HepG2 (cell line): ENCODE data around the gene BRAP. TPM values are rescaled to one million over a fixed set of nuclear protein-coding genes. Genes with fewer than 3 reads are reported as not detected.
A peak's percentile ranks its signal among the peaks of the same experiment; 100 is the strongest.

Source experiments
- CENPX ChIP-seq: sonication (generic); formaldehyde crosslinking; IDR thresholded peaks from 2 replicates; pipeline ENCODE4 v1.9.0; 2021; ENCODE audit warnings: mild to moderate bottlenecking, missing genetic modification reagents, moderate library complexity
- ESRRA ChIP-seq: sonication (generic); formaldehyde crosslinking; IDR thresholded peaks from 2 replicates; pipeline ENCODE4 v1.5.1; 2020; ENCODE audit warnings: mild to moderate bottlenecking, low read depth, missing genetic modification reagents
- NRL ChIP-seq: sonication (generic); formaldehyde crosslinking; IDR thresholded peaks from 2 replicates; pipeline ENCODE4 v1.5.0; 2020; ENCODE audit warnings: missing genetic modification reagents, mild to moderate bottlenecking, moderate library complexity, borderline replicate concordance
- SRSF1 ChIP-seq: fragments of 200-400 bp; formaldehyde crosslinking; optimal IDR thresholded peaks from 2 replicates; pipeline ENCODE3; 2017; ENCODE audit warnings: mild to moderate bottlenecking, low read depth, low read length, moderate library complexity
- YY1 ChIP-seq: IDR thresholded peaks from 2 replicates; pipeline ENCODE4 v1.6.1; 2011; ENCODE audit warnings: low read length, low read depth, moderate library complexity, mild to moderate bottlenecking; ENCODE audit not compliant: insufficient read depth, insufficient replicate concordance
- ZBTB3 ChIP-seq: sonication (generic); formaldehyde crosslinking; IDR thresholded peaks from 2 replicates; pipeline ENCODE4 v1.4.0; 2020; ENCODE audit warnings: low read depth, mild to moderate bottlenecking, moderate library complexity, missing genetic modification reagents, borderline replicate concordance
- ZFX ChIP-seq: sonication (generic); formaldehyde crosslinking; IDR thresholded peaks from 2 replicates; pipeline ENCODE4 v1.4.0; 2020; ENCODE audit warnings: mild to moderate bottlenecking, low read depth, missing genetic modification reagents, moderate library complexity
- ZNF317 ChIP-seq: sonication (generic); formaldehyde crosslinking; IDR thresholded peaks from 2 replicates; pipeline ENCODE4 v1.5.0; 2020; ENCODE audit warnings: mild to moderate bottlenecking, missing genetic modification reagents
- ZNF629 ChIP-seq: sonication (generic); formaldehyde crosslinking; conservative IDR thresholded peaks from 2 replicates; pipeline ENCODE4 v1.5.0; 2020; ENCODE audit warnings: missing genetic modification reagents
- ZSCAN31 ChIP-seq: sonication (generic); formaldehyde crosslinking; IDR thresholded peaks from 2 replicates; pipeline ENCODE4 v1.5.0; 2020; ENCODE audit warnings: low read depth, mild to moderate bottlenecking, missing genetic modification reagents
- polyA plus RNA-seq, 8 experiments: library from polyadenylated mRNA; depleted of rRNA in 3 of 8; stranded (reverse) in 7 of 8; unstranded in 1 of 8; fragments of >200 nt; fragmentation: Illumina TruSeq in 4 of 8; extraction: Trizol in 4 of 8; gene quantifications; 2 replicates each; pipeline versions ENCODE4 v1.2.1 to v1.2.3, GENCODE V29; 2011 to 2016; ENCODE audit warnings: low read depth in 4 of 8, missing spikeins in 1 of 8, mixed read lengths in 1 of 8; ENCODE audit not compliant: insufficient read depth in 1 of 8
- total RNA-seq, 5 experiments: library from RNA; depleted of rRNA; stranded (reverse); fragments of >200 nt; fragmentation: Illumina TruSeq; extraction: Trizol; gene quantifications; 2 replicates each; pipeline ENCODE4 v1.2.3, GENCODE V29; 2016; ENCODE audit warnings: low read depth in 1 of 5
- TF ChIP-seq, protein P1 (sequence below): sonication (generic); formaldehyde crosslinking; IDR thresholded peaks from 2 replicates; pipeline ENCODE4 v1.4.0; 2020; ENCODE audit warnings: missing genetic modification reagents, low read depth, mild to moderate bottlenecking, borderline replicate concordance
- TF ChIP-seq, protein P2 (sequence below): sonication (generic); formaldehyde crosslinking; IDR thresholded peaks from 2 replicates; pipeline ENCODE4 v1.8.1; 2022; ENCODE audit warnings: mild to moderate bottlenecking, missing genetic modification reagents
- TF ChIP-seq, protein P3 (sequence below): sonication (generic); formaldehyde crosslinking; IDR thresholded peaks from 2 replicates; pipeline ENCODE4 v1.4.0; 2020; ENCODE audit warnings: missing genetic modification reagents
- TF ChIP-seq, protein P4 (sequence below): sonication (generic); formaldehyde crosslinking; IDR thresholded peaks from 2 replicates; pipeline ENCODE4 v1.5.1; 2020; ENCODE audit warnings: missing genetic modification reagents, mild to moderate bottlenecking, borderline replicate concordance
- TF ChIP-seq, protein P5 (sequence below): sonication (generic); formaldehyde crosslinking; conservative IDR thresholded peaks from 2 replicates; pipeline ENCODE4 v1.8.0; 2022; ENCODE audit warnings: mild to moderate bottlenecking, moderate library complexity, missing genetic modification reagents
- TF ChIP-seq, protein P6 (sequence below): IDR thresholded peaks from 2 replicates; pipeline ENCODE4 v1.4.0; 2020; ENCODE audit warnings: mild to moderate bottlenecking, missing genetic modification reagents

The BRAP gene
- total and polyA plus RNA-seq, 2 of the 13 experiments (the other 11 are each of a cell fraction or from before 2014, with no cell fraction given): 8.1 to 15.4 TPM

DNA sequence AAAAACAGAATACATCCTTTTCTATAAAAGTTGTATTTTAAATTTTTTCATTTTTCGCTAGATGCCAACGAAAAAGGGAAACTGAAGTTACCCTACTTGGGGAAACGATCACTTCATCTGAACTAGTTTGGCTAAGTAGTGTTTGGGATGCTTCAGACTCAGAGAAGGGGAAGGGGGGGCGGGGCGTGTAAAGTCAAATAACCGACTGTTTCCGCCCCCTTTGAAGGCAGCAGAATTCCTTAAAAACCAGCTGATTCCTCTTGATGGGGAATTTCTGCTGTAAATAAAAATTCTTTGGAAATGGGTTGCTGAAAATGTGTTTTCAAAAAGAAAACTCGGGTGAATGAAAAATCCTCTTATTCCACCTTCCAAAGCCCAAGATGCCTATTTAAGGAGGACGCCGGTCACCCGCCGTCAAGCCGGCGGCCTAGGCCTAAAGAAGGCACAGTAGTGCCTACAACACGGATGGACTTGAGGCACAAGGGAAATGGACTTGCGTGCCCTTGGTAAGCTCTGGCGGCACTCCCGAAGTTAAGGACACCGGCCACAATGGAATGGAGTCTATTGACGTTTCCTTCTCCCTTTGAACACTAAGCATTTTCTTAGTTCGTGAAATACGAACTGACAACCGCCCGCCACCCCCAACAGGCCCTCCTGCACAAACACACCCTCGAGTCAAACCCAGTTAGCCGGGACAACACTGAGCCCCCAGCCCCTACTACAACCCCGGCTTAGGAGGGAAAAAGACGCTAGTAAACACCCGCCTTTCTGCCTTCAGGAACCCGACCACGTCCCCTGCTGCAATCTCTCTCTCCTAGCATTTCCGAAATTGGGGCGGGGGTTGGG, 88.5 kb downstream of the BRAP start (continued):
- TF ChIP-seq, protein P1, sequence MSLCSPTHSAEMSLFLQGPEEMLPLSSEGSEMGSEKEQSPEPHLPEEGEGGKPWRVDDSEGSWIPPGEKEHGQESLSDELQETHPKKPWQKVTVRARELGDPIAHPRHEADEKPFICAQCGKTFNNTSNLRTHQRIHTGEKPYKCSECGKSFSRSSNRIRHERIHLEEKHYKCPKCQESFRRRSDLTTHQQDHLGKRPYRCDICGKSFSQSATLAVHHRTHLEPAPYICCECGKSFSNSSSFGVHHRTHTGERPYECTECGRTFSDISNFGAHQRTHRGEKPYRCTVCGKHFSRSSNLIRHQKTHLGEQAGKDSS: no peak
- peak; percentile 68 for TF ChIP-seq ZFX
- TF ChIP-seq, protein P2, sequence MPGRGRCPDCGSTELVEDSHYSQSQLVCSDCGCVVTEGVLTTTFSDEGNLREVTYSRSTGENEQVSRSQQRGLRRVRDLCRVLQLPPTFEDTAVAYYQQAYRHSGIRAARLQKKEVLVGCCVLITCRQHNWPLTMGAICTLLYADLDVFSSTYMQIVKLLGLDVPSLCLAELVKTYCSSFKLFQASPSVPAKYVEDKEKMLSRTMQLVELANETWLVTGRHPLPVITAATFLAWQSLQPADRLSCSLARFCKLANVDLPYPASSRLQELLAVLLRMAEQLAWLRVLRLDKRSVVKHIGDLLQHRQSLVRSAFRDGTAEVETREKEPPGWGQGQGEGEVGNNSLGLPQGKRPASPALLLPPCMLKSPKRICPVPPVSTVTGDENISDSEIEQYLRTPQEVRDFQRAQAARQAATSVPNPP (CRISPR knock-in tag): no peak
- TF ChIP-seq SRSF1: no peak
- no peak for TF ChIP-seq ZBTB3 (CRISPR knock-in tag)
- TF ChIP-seq ESRRA: no peak
- TF ChIP-seq, protein P3, sequence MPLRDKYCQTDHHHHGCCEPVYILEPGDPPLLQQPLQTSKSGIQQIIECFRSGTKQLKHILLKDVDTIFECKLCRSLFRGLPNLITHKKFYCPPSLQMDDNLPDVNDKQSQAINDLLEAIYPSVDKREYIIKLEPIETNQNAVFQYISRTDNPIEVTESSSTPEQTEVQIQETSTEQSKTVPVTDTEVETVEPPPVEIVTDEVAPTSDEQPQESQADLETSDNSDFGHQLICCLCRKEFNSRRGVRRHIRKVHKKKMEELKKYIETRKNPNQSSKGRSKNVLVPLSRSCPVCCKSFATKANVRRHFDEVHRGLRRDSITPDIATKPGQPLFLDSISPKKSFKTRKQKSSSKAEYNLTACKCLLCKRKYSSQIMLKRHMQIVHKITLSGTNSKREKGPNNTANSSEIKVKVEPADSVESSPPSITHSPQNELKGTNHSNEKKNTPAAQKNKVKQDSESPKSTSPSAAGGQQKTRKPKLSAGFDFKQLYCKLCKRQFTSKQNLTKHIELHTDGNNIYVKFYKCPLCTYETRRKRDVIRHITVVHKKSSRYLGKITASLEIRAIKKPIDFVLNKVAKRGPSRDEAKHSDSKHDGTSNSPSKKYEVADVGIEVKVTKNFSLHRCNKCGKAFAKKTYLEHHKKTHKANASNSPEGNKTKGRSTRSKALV: no peak
- TF ChIP-seq ZSCAN31: no peak
- TF ChIP-seq ZNF317 (CRISPR knock-in tag): no peak
- TF ChIP-seq, protein P4, sequence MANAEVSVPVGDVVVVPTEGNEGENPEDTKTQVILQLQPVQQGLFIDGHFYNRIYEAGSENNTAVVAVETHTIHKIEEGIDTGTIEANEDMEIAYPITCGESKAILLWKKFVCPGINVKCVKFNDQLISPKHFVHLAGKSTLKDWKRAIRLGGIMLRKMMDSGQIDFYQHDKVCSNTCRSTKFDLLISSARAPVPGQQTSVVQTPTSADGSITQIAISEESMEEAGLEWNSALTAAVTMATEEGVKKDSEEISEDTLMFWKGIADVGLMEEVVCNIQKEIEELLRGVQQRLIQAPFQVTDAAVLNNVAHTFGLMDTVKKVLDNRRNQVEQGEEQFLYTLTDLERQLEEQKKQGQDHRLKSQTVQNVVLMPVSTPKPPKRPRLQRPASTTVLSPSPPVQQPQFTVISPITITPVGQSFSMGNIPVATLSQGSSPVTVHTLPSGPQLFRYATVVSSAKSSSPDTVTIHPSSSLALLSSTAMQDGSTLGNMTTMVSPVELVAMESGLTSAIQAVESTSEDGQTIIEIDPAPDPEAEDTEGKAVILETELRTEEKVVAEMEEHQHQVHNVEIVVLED (CRISPR knock-in tag): 0 out of 2 replicates have a peak, but pooled peaks have one; percentile 29
- TF ChIP-seq, protein P5, sequence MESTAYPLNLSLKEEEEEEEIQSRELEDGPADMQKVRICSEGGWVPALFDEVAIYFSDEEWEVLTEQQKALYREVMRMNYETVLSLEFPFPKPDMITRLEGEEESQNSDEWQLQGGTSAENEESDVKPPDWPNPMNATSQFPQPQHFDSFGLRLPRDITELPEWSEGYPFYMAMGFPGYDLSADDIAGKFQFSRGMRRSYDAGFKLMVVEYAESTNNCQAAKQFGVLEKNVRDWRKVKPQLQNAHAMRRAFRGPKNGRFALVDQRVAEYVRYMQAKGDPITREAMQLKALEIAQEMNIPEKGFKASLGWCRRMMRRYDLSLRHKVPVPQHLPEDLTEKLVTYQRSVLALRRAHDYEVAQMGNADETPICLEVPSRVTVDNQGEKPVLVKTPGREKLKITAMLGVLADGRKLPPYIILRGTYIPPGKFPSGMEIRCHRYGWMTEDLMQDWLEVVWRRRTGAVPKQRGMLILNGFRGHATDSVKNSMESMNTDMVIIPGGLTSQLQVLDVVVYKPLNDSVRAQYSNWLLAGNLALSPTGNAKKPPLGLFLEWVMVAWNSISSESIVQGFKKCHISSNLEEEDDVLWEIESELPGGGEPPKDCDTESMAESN (CRISPR knock-in tag): no peak
- no peak for TF ChIP-seq CENPX
- TF ChIP-seq YY1: peak; percentile 20
- TF ChIP-seq ZNF629 (CRISPR knock-in tag): no peak
- TF ChIP-seq, protein P6, sequence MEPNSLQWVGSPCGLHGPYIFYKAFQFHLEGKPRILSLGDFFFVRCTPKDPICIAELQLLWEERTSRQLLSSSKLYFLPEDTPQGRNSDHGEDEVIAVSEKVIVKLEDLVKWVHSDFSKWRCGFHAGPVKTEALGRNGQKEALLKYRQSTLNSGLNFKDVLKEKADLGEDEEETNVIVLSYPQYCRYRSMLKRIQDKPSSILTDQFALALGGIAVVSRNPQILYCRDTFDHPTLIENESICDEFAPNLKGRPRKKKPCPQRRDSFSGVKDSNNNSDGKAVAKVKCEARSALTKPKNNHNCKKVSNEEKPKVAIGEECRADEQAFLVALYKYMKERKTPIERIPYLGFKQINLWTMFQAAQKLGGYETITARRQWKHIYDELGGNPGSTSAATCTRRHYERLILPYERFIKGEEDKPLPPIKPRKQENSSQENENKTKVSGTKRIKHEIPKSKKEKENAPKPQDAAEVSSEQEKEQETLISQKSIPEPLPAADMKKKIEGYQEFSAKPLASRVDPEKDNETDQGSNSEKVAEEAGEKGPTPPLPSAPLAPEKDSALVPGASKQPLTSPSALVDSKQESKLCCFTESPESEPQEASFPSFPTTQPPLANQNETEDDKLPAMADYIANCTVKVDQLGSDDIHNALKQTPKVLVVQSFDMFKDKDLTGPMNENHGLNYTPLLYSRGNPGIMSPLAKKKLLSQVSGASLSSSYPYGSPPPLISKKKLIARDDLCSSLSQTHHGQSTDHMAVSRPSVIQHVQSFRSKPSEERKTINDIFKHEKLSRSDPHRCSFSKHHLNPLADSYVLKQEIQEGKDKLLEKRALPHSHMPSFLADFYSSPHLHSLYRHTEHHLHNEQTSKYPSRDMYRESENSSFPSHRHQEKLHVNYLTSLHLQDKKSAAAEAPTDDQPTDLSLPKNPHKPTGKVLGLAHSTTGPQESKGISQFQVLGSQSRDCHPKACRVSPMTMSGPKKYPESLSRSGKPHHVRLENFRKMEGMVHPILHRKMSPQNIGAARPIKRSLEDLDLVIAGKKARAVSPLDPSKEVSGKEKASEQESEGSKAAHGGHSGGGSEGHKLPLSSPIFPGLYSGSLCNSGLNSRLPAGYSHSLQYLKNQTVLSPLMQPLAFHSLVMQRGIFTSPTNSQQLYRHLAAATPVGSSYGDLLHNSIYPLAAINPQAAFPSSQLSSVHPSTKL (CRISPR knock-in tag): no peak
- no peak for TF ChIP-seq NRL (CRISPR knock-in tag)
